Right cardiac atrium (tissue), 5 donors: Measurements from ENCODE around the gene WNT9B. TPM values are rescaled to one million over a fixed set of nuclear protein-coding genes. Genes with fewer than 3 reads are reported as not detected.
A peak's percentile ranks its signal among the peaks of the same experiment; 100 is the strongest.
"Not testable (repeated sequence)": the region's sequence is repeated elsewhere in the genome, so short reads cannot be mapped to it uniquely, and the experiment has no call there.

Source experiments
- ATAC-seq, 2 donors: fragments of 200-7000 bp; cut with Tn5 transposase; one replicate each; pipeline versions ENCODE4 v1.8.0 to v1.9.1; 2020; ENCODE audit warnings: moderate library complexity in 2 of 2, mild to moderate bottlenecking in 1 of 2
- DNase-seq, 3 donors: peaks; one replicate each; pipeline ENCODE4 v3.0.0-alpha.2; 2020
- H3K27ac ChIP-seq: one replicate; pipeline ENCODE4 v1.5.1; 2013; ENCODE audit warnings: mild to moderate bottlenecking, low read length, control low read depth, moderate library complexity
- H3K27me3 ChIP-seq: one replicate; pipeline ENCODE4 v1.6.1; 2013; ENCODE audit not compliant: control insufficient read depth, insufficient read depth
- H3K4me1 ChIP-seq: one replicate; pipeline ENCODE4 v1.6.1; 2013; ENCODE audit warnings: low read length; ENCODE audit not compliant: control insufficient read depth, insufficient read depth
- H3K4me3 ChIP-seq: one replicate; pipeline ENCODE4 v1.5.1; 2013; ENCODE audit warnings: low read length, control low read depth
- H3K9me3 ChIP-seq: one replicate; pipeline ENCODE4 v1.6.1; 2013; ENCODE audit warnings: low read length; ENCODE audit not compliant: control insufficient read depth
- WGBS: extraction: QIAGEN DNeasy Blood & Tissue Kit; methylation state at CpG from one replicate; pipeline ENCODE4 v1.1.7; 2013; 5-methylcytosine and 5-hydroxymethylcytosine counted together
- intact Hi-C, 4 donors: fragments of 100-400 bp; cut with DNase I; formaldehyde crosslinking; loops; one replicate each; pipeline versions ENCODE4 v1.11.0 to v1.14.0; 2022 to 2023
- polyA plus RNA-seq: library from polyadenylated mRNA; stranded (reverse); fragments of 200-250 nt; gene quantifications from one replicate; pipeline ENCODE4 v1.2.3, GENCODE V29; 2013
- total RNA-seq, 4 donors: library from RNA; stranded (reverse); fragmentation: NEBNext Ultra II Directional; extraction: Animal tissue kit (Norgen Biotek cat#: 25700); gene quantifications; one replicate each; pipeline ENCODE4 v1.2.1, GENCODE V29; 2021
- donor health status: healthy with polysubstance abuse.
- donor health status: DM: no; HTN: yes; CAD: no.
- donor health status: DM: no; HTN: no; CAD: no.
- donor health status: DM: no; HTN: yes; CAD: no; lungs with severe emphysema.
- donor health status: DM: yes; HTN: yes; CAD: no.

The WNT9B gene
- total and polyA plus RNA-seq, 5 donors = 0.61 to 20.7 (median 3.2) TPM

GRCh38 chr17:46916623-46917022, 65.2 kb downstream of the WNT9B start:
- ATAC-seq (no peak), DNase-seq (no peak)
- Histone ChIP-seq H3K27me3 (no peaks in the 10 kb centered on the region), H3K4me1 (no peaks in the 10 kb centered on the region), H3K4me3 (no peak overlapping the region), H3K9me3 (no peaks in the 10 kb centered on the region), H3K27ac (no peak overlapping the region)
- WGBS = 88% methylated on average over 3 of the region's 3 CpGs
- intact Hi-C loops = loop anchor here in 2 of 4 donors (5.0 kb wide), 2 partner anchors 49 to 64 kb away; partner anchors contain the start of gene WNT9B (in 1 of the 2)

- DNase-seq (no peak), ATAC-seq (no peak)
- Histone ChIP-seq H3K4me3 (no peak overlapping the region), H3K27ac (no peak overlapping the region), H3K27me3 (no peaks in the 10 kb centered on the region), H3K9me3 (no peaks in the 10 kb centered on the region), H3K4me1 (no peaks in the 10 kb centered on the region)
- intact Hi-C loops = loop anchor here in 2 of 4 donors (5.0 kb wide), 2 partner anchors 50 to 65 kb away; partner anchors contain the start of gene WNT9B (in 1 of the 2)
Measured at GRCh38 chr17:46917041-46917440, 65.7 kb downstream of the WNT9B start.

GRCh38 chr17:46917516-46917915, 66.1 kb downstream of the WNT9B start:
- DNase-seq (no peak), ATAC-seq (no peak)
- no peaks in the 10 kb centered on the region for H3K27me3 ChIP-seq
- intact Hi-C loops = loop anchor here in 2 of 4 donors (5.0 kb wide), 2 partner anchors 50 to 65 kb away; partner anchors contain the start of gene WNT9B (in 1 of the 2)
- no peak overlapping the region for H3K27ac ChIP-seq
- H3K4me1 ChIP-seq = no peaks in the 10 kb centered on the region
- WGBS = 79% methylated on average over 4 of the region's 4 CpGs
- H3K4me3 ChIP-seq = no peak overlapping the region
- H3K9me3 ChIP-seq = no peaks in the 10 kb centered on the region

GRCh38 chr17:46921962-46922361, 70.6 kb downstream of the WNT9B start:
- H3K27ac ChIP-seq, H3K27me3 ChIP-seq, intact Hi-C loops, H3K4me3 ChIP-seq, DNase-seq, H3K4me1 ChIP-seq, H3K9me3 ChIP-seq, ATAC-seq: not testable (repeated sequence)
- 79% methylated on average over 4 of the region's 4 CpGs for WGBS

- no peaks in the 10 kb centered on the region for H3K4me1 ChIP-seq
- peak overlapping the region; percentile 95 for H3K27ac ChIP-seq
- intact Hi-C loops = no loop called here
- WGBS = under 1% methylated on average over 6 of the region's 6 CpGs
- DNase-seq = no peak
- no peaks in the 10 kb centered on the region for H3K27me3 ChIP-seq
- H3K4me3 ChIP-seq = peak overlapping the region; percentile 91
- peak in 1 of 2 donors; percentile 40 for ATAC-seq
- no peaks in the 10 kb centered on the region for H3K9me3 ChIP-seq
Measured at GRCh38 chr17:46922487-46922803, 71.1 kb downstream of the WNT9B start.

- intact Hi-C loops = no loop called here
- 0% methylated on average over 52 of the region's 52 CpGs for WGBS
- ATAC-seq = peak; percentile 98
Measured at GRCh38 chr17:46922804-46923635, 71.6 kb downstream of the WNT9B start, which contains the start of gene GOSR2. TSS of gene GOSR2 (plus strand) at chr17:46923160. CDS start at chr17:46923193, 33 bp downstream.

GRCh38 chr17:46925185-46925868, 73.9 kb downstream of the WNT9B start:
- intact Hi-C loops = no loop called here
- no peaks in the 10 kb centered on the region for H3K27me3 ChIP-seq
- H3K9me3 ChIP-seq = no peaks in the 10 kb centered on the region
- H3K4me3 ChIP-seq = no peak overlapping the region
- peaks cover 8% of the 10 kb centered on the region for H3K4me1 ChIP-seq
- ATAC-seq (no peak), DNase-seq (no peak)
- H3K27ac ChIP-seq = no peak overlapping the region
- 76% methylated on average over 5 of the region's 5 CpGs for WGBS

More at GRCh38 chr17:46922804-46923635, 71.6 kb downstream of the WNT9B start, which contains the start of gene GOSR2:
- no peaks in the 10 kb centered on the region for H3K27me3 ChIP-seq
- no peaks in the 10 kb centered on the region for H3K9me3 ChIP-seq
- H3K27ac ChIP-seq = peak within 1 kb of the TSS; percentile 95
- peaks cover under 1% of the 10 kb centered on the region for H3K4me1 ChIP-seq
- peak; percentile 94 to 97 (median 96) for DNase-seq
- peak within 1 kb of the TSS; percentile 91 for H3K4me3 ChIP-seq

- ATAC-seq = peak in 1 of 2 donors; percentile 58
- no peaks in the 10 kb centered on the region for H3K9me3 ChIP-seq
- no peaks in the 10 kb centered on the region for H3K27me3 ChIP-seq
- intact Hi-C loops = no loop called here
- H3K4me1 ChIP-seq = peaks cover 8% of the 10 kb centered on the region
- DNase-seq = no peak
- H3K27ac ChIP-seq = no peak overlapping the region
- H3K4me3 ChIP-seq = no peak overlapping the region
- WGBS = 69% methylated on average over 10 of the region's 10 CpGs
Measured at GRCh38 chr17:46928467-46929261, 77.3 kb downstream of the WNT9B start.

- WGBS = 48% methylated on average over 6 of the region's 6 CpGs
- DNase-seq = peak in 1 of 3 donors; percentile 31
- Histone ChIP-seq H3K27me3 (no peaks in the 10 kb centered on the region), H3K27ac (no peak overlapping the region), H3K9me3 (no peaks in the 10 kb centered on the region), H3K4me3 (no peak overlapping the region), H3K4me1 (peaks cover 8% of the 10 kb centered on the region)
- peak; percentile 38 to 92 for ATAC-seq
- intact Hi-C loops = no loop called here
Measured at GRCh38 chr17:46929413-46929812, 78.0 kb downstream of the WNT9B start.

GRCh38 chr17:46930051-46930450, 78.7 kb downstream of the WNT9B start:
- Histone ChIP-seq H3K4me3 (no peak overlapping the region), H3K27ac (no peak overlapping the region), H3K9me3 (no peaks in the 10 kb centered on the region), H3K4me1 (peaks cover 8% of the 10 kb centered on the region), H3K27me3 (no peaks in the 10 kb centered on the region)
- intact Hi-C loops = no loop called here
- DNase-seq (no peak), ATAC-seq (peak in 1 of 2 donors; percentile 53)
- 88% methylated on average over 4 of the region's 4 CpGs for WGBS
